Measurements from ENCODE around the gene NDNF. TPM values are rescaled to one million over a fixed set of nuclear protein-coding genes. Genes with fewer than 3 reads are reported as not detected.

NDNF gene
- total RNA-seq, 2 donors from 2014 or later: 5.2 to 5.7 TPM

GRCh38 chr4:121015421-121015820 is 56.9 kb downstream of the NDNF start:
- no peak overlapping the region for H3K4me3 ChIP-seq
- DNase-seq (ENCODE audit: low spot score): no peak
- no peaks in the 10 kb centered on the region for H3K27me3 ChIP-seq (replicated peaks; ENCODE audit: insufficient read depth)
- no peaks in the 10 kb centered on the region for H3K9me3 ChIP-seq
- TF ChIP-seq POLR2A (IDR thresholded peaks at IDR 0.05) (no peak), POLR2AphosphoS5 (IDR thresholded peaks at IDR 0.05) (no peak), CTCF (IDR thresholded peaks at IDR 0.05) (no peak)
- H3K4me1 ChIP-seq (replicated peaks): no peaks in the 10 kb centered on the region
- H3K36me3 ChIP-seq: no peaks in the 10 kb centered on the region
- WGBS: 65% methylated on average over 1 of the region's 1 CpG
- no peak overlapping the region for H3K27ac ChIP-seq
- intact Hi-C loops (cut with DNase I): no loop called here

- Histone ChIP-seq H3K9me3 (no peaks in the 10 kb centered on the region), H3K4me1 (replicated peaks) (no peaks in the 10 kb centered on the region), H3K27me3 (replicated peaks; ENCODE audit: insufficient read depth) (no peaks in the 10 kb centered on the region), H3K36me3 (no peaks in the 10 kb centered on the region), H3K4me3 (no peak overlapping the region), H3K27ac (no peak overlapping the region)
- 44% methylated on average over 1 of the region's 1 CpG for WGBS
- TF ChIP-seq POLR2AphosphoS5 (IDR thresholded peaks at IDR 0.05) (no peak), POLR2A (IDR thresholded peaks at IDR 0.05) (no peak), CTCF (IDR thresholded peaks at IDR 0.05) (no peak)
- intact Hi-C loops (cut with DNase I): no loop called here
- DNase-seq (ENCODE audit: low spot score): no peak
Observed at GRCh38 chr4:121014544-121014943, 57.8 kb downstream of the NDNF start.

- no peak for DNase-seq (ENCODE audit: low spot score)
- Histone ChIP-seq H3K4me1 (replicated peaks) (no peaks in the 10 kb centered on the region), H3K36me3 (no peaks in the 10 kb centered on the region), H3K27me3 (replicated peaks; ENCODE audit: insufficient read depth) (no peaks in the 10 kb centered on the region), H3K27ac (no peak overlapping the region), H3K4me3 (no peak overlapping the region), H3K9me3 (no peaks in the 10 kb centered on the region)
- WGBS: 96% methylated on average over 1 of the region's 1 CpG
- TF ChIP-seq POLR2A (IDR thresholded peaks at IDR 0.05) (no peak), POLR2AphosphoS5 (IDR thresholded peaks at IDR 0.05) (no peak), CTCF (IDR thresholded peaks at IDR 0.05) (no peak)
- intact Hi-C loops (cut with DNase I): no loop called here
Observed at GRCh38 chr4:121011780-121012340, 60.5 kb downstream of the NDNF start.

- Histone ChIP-seq H3K27ac (no peak overlapping the region), H3K4me3 (no peak overlapping the region), H3K27me3 (replicated peaks; ENCODE audit: insufficient read depth) (no peaks in the 10 kb centered on the region), H3K36me3 (no peaks in the 10 kb centered on the region), H3K4me1 (replicated peaks) (no peaks in the 10 kb centered on the region), H3K9me3 (no peaks in the 10 kb centered on the region)
- TF ChIP-seq POLR2A (IDR thresholded peaks at IDR 0.05) (no peak), CTCF (IDR thresholded peaks at IDR 0.05) (no peak), POLR2AphosphoS5 (IDR thresholded peaks at IDR 0.05) (no peak)
- 97% methylated on average over 2 of the region's 2 CpGs for WGBS
- no peak for DNase-seq (ENCODE audit: low spot score)
- intact Hi-C loops (cut with DNase I): no loop called here
Observed at GRCh38 chr4:121011138-121011537, 61.2 kb downstream of the NDNF start.

Data from prostate gland (tissue), 2 donors.